HL-60 (cell line): ENCODE results near the gene MYO3B.

Experiments used
- CTCF ChIP-seq: IDR thresholded peaks from one replicate; pipeline ENCODE4 v1.5.1; 2011; ENCODE audit warnings: low read length, control low read depth, inconsistent platforms; ENCODE audit not compliant: insufficient read depth
- GABPA ChIP-seq: IDR thresholded peaks from 2 replicates; pipeline ENCODE4 v1.6.1; 2012; ENCODE audit warnings: low read depth
- POLR2AphosphoS5 ChIP-seq: IDR thresholded peaks from 2 replicates; pipeline ENCODE4 v1.6.1; 2012; ENCODE audit warnings: low read depth

DNA sequence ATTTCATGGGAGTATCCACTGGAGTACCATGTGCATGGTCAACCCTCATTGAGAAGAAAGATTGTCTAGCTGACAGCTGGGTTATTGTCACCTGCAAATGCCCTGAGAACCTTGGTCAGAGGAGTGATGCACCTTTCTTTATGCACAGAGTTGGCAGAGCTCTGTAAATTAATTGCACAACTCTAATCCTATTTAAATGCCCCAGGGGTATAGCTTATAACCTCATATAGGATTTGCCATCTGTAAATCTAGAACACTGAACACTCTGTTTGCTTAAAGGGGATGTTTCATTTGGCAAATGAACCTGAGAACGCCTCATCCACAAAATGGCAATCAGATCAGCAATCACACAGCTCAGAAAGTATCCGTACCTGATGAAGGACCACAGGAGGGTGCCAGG lies 465.4 kb downstream of the MYO3B start:
- TF ChIP-seq CTCF (no peak), GABPA (no peak), POLR2AphosphoS5 (no peak)
